ENCODE results near the gene PTMA.

DNA sequence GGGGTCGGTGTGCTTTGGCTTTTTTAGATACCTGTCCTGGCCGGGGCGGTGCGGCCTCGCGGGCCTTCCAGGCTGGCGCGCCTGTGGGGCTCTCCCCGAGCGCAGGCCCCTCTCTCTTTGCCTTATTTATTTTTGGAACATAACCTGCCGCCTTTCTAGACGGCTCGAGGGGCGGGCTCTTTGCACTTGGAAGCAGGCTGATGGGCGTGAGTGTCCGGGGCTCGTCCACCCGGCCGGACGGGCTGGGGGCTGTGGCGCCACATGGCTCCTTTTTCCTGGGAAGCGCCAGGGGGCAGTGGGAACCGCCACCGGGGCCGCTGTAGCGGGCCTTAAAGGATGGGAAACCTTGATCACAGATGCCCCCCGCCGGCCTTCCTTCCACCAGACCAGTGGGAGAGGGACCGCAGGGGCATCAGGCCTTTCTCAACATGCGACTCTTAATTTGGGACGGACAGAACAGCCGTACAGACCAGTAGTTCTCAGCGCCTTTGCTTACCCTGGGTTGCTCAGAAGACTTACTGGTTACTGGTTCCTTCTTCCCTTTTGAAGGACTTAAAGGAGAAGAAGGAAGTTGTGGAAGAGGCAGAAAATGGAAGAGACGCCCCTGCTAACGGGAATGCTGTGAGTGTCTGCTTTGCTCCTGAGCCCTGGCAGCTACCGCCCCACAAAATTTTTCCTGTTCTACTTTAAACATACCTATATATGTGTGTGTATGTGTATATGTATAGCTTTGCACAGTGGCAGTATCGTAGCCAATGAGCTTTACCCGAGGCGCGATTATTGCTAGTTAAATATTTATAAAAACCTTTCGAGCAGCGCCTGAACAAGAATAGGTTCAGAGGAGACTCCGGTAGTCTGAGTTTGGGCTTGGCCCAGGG lies 2.7 kb downstream of the PTMA start:
- TF ChIP-seq, protein P1, sequence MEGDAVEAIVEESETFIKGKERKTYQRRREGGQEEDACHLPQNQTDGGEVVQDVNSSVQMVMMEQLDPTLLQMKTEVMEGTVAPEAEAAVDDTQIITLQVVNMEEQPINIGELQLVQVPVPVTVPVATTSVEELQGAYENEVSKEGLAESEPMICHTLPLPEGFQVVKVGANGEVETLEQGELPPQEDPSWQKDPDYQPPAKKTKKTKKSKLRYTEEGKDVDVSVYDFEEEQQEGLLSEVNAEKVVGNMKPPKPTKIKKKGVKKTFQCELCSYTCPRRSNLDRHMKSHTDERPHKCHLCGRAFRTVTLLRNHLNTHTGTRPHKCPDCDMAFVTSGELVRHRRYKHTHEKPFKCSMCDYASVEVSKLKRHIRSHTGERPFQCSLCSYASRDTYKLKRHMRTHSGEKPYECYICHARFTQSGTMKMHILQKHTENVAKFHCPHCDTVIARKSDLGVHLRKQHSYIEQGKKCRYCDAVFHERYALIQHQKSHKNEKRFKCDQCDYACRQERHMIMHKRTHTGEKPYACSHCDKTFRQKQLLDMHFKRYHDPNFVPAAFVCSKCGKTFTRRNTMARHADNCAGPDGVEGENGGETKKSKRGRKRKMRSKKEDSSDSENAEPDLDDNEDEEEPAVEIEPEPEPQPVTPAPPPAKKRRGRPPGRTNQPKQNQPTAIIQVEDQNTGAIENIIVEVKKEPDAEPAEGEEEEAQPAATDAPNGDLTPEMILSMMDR (conservative IDR thresholded peaks at IDR 0.05; ENCODE audit: low read depth, low read length), result peak; percentile 25; the same call in 1 of the 2 replicates
- TF ChIP-seq POLR2A (IDR thresholded peaks at IDR 0.05; ENCODE audit: low read depth, low read length) (no peak), SMC3 (IDR thresholded peaks at IDR 0.05; ENCODE audit: low read depth, low read length) (no peak), MXI1 (IDR thresholded peaks at IDR 0.05; ENCODE audit: borderline replicate concordance, low read depth, low read length) (peak; percentile 54; the same call in 1 of the 2 replicates)
- TF ChIP-seq, protein P2, sequence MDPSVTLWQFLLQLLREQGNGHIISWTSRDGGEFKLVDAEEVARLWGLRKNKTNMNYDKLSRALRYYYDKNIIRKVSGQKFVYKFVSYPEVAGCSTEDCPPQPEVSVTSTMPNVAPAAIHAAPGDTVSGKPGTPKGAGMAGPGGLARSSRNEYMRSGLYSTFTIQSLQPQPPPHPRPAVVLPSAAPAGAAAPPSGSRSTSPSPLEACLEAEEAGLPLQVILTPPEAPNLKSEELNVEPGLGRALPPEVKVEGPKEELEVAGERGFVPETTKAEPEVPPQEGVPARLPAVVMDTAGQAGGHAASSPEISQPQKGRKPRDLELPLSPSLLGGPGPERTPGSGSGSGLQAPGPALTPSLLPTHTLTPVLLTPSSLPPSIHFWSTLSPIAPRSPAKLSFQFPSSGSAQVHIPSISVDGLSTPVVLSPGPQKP (IDR thresholded peaks at IDR 0.05; ENCODE audit: borderline replicate concordance, low read depth, low read length), result no peak

All from IMR-90 (cell line).